A549 (cell line): ENCODE data around the gene C4orf50. TPM values are rescaled to one million over a fixed set of nuclear protein-coding genes. Genes with fewer than 3 reads are reported as not detected.

ENCODE experiments used
- ATAC-seq, 2 experiments: fragments of 200-7000 bp in 1 of 2; fragments of >200 bp in 1 of 2; cut with Nextera tagmentation in 1 of 2; cut with Tn5 transposase in 1 of 2; 3 replicates each; pipeline versions ENCODE4 v1.8.0 to v1.9.1; 2018 to 2020; ENCODE audit warnings: mild to moderate bottlenecking in 1 of 2, moderate library complexity in 1 of 2
- CTCF ChIA-PET: fragments of 300-600 bp; sonication (Branson Sonifier 250); formaldehyde crosslinking; extraction: SDS; loops from one replicate; lab custom pipeline; 2021; ENCODE audit warnings: antibody characterized with exemption, inconsistent platforms; lab: Yijun Ruan, JAX
- POLR2A ChIA-PET: fragments of 350-600 bp; formaldehyde crosslinking; extraction: SDS; loops from one replicate; lab custom pipeline; 2021; ENCODE audit warnings: antibody characterized with exemption, inconsistent platforms; lab: Yijun Ruan, JAX
- DNase-seq, 2 experiments: peaks; one replicate each; pipeline versions ENCODE4 v3.0.0 to v3.0.0-alpha.2; 2011 to 2016; ENCODE audit warnings: low read depth in 1 of 2, low spot score in 1 of 2
- FAIRE-seq: peaks from 2 replicates; lab custom pipeline; 2011; peaks lifted over from hg19 to GRCh38; lab: Jason Lieb, UNC
- H3K27ac ChIP-seq, 2 experiments: fragments of >200 bp; sonication (Bioruptor Twin); formaldehyde crosslinking; 3 replicates each; pipeline ENCODE4 v1.5.1; 2016 to 2017
- H3K4me1 ChIP-seq: fragments of >200 bp; sonication (Bioruptor Twin); formaldehyde crosslinking; 3 replicates; pipeline ENCODE4 v1.6.1; 2016
- H3K4me2 ChIP-seq: fragments of >200 bp; sonication (Bioruptor Twin); formaldehyde crosslinking; 3 replicates; pipeline ENCODE4 v1.6.1; 2016
- H3K4me3 ChIP-seq: fragments of >200 bp; sonication (Bioruptor Twin); formaldehyde crosslinking; 3 replicates; pipeline ENCODE4 v1.5.1; 2016
- H3K9me3 ChIP-seq: fragments of >200 bp; sonication (Bioruptor Twin); formaldehyde crosslinking; 3 replicates; pipeline ENCODE4 v1.6.1; 2016
- BHLHE40 ChIP-seq: IDR thresholded peaks from 2 replicates; pipeline ENCODE4 v1.6.1; 2012; ENCODE audit warnings: low read depth, low read length, inconsistent platforms
- EHMT2 ChIP-seq: fragments of 200-600 bp; sonication (generic); IDR thresholded peaks from 2 replicates; pipeline ENCODE4 v1.6.1; 2016; ENCODE audit warnings: antibody characterized with exemption, low read depth, mild to moderate bottlenecking, moderate library complexity
- FOSL2 ChIP-seq, 2 experiments: fragments of 450-650 bp in 1 of 2; fragments of >200 bp in 1 of 2; sonication (Bioruptor Twin) in 1 of 2; formaldehyde crosslinking; IDR thresholded peaks; 2 replicates each; pipeline versions ENCODE4 v1.5.0 to v1.6.1; 2016 to 2020; ENCODE audit warnings: mild to moderate bottlenecking in 1 of 2, moderate library complexity in 1 of 2
- KDM1A ChIP-seq: fragments of 200-600 bp; sonication (generic); IDR thresholded peaks from 2 replicates; pipeline ENCODE4 v1.6.1; 2016; ENCODE audit warnings: low read depth, mild to moderate bottlenecking
- NPAS2 ChIP-seq: fragments of 250-450 bp; sonication (Bioruptor Pico); IDR thresholded peaks from 2 replicates; pipeline ENCODE4 v1.8.0; 2022; ENCODE audit warnings: mild to moderate bottlenecking, moderate library complexity, borderline replicate concordance
- POLR2AphosphoS2 ChIP-seq: conservative IDR thresholded peaks from 2 replicates; pipeline ENCODE4 v1.6.1; 2012; ENCODE audit warnings: low read length, improper control_type of control experiment, inconsistent platforms
- ZFP36 ChIP-seq: fragments of 450-650 bp; IDR thresholded peaks from 2 replicates; pipeline ENCODE4 v1.6.1; 2014; ENCODE audit warnings: borderline replicate concordance; ENCODE audit not compliant: partially characterized antibody
- ZSCAN20 ChIP-seq: fragments of 250-450 bp; sonication (Bioruptor Pico); IDR thresholded peaks from 2 replicates; pipeline ENCODE4 v1.8.0; 2022; ENCODE audit warnings: mild to moderate bottlenecking, moderate library complexity
- WGBS: methylation state at CpG from one replicate; pipeline ENCODE4 v1.1.6; 2017; ENCODE audit errors: missing lambda C conversion rate; 5-methylcytosine and 5-hydroxymethylcytosine counted together
- polyA plus RNA-seq, 4 experiments: library from polyadenylated mRNA; depleted of rRNA in 3 of 4; stranded (reverse); fragments of >200 nt; fragmentation: RNase III in 1 of 4; extraction: RNeasy Plus Mini Kit Qiagen cat#74134 plus additional on column Dnase treatment in 1 of 4; gene quantifications; 2 replicates in 3 of 4; 3 replicates in 1 of 4; pipeline ENCODE4 v1.2.3, GENCODE V29; 2011 to 2017
- TF ChIP-seq, protein P1 (sequence below): fragments of >200 bp; sonication (Bioruptor Twin); formaldehyde crosslinking; IDR thresholded peaks from 3 replicates; pipeline ENCODE4 v1.6.1; 2016
- TF ChIP-seq, protein P2 (sequence below): fragments of 250-450 bp; sonication (Bioruptor Pico); IDR thresholded peaks from 2 replicates; pipeline ENCODE4 v1.5.0; 2020; ENCODE audit warnings: low read depth, mild to moderate bottlenecking, moderate library complexity
- TF ChIP-seq, protein P3 (sequence below): fragments of 250-450 bp; sonication (Bioruptor Pico); IDR thresholded peaks from 2 replicates; pipeline ENCODE4 v1.5.0; 2021; ENCODE audit warnings: mild to moderate bottlenecking, moderate library complexity, borderline replicate concordance
- TF ChIP-seq, protein P4 (sequence below): IDR thresholded peaks from 2 replicates; pipeline ENCODE4 v1.6.1; 2012

The C4orf50 gene
- polyA plus RNA-seq, 2 of the 4 experiments (the other 2 are of a cell fraction) = not detected

DNA sequence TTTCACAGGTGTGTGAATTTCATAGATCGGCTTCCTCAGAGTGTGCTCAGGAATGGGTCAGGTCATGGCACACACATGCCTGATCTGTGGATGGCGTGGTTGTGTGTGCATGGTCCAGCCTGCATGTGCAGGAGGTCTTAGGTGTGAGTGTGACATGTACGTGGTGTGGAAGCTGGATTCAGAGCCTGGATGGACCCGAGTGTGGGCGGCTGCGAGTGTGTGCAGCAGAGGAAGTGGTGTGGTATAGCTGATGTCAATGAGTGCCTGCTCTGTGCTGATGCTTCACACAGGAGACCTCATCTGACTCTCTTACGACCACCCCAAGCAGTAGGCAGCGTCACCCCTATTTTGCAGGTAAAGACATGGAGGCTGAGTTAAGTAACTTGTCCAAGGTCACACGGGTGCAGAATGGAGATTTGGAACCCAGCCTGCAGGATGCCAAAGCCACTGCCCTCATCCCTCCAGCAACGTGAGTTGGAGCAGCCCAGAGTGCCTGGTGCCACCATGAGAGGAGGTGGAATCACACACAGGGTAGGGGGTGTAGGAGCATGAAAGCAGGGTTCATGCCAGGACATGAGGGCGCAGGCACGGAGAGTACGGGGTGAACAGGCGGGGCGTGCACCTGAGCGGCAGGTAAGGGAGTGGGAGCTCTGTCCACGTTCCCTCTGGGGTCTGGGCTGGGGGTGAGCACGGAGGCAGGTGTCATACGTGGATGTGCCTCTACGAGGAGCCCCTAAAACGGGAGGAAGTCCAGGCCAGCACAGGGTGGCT lies 24.2 kb upstream of the C4orf50 start:
- H3K4me1 ChIP-seq = no peaks in the 10 kb centered on the region
- no peak for TF ChIP-seq FOSL2 (IDR thresholded peaks at IDR 0.05)
- TF ChIP-seq FOSL2 (CRISPR knock-in tag; IDR thresholded peaks at IDR 0.05) = no peak
- no peak for TF ChIP-seq NPAS2 (CRISPR knock-in tag)
- TF ChIP-seq, all 56 proteins: peak for 0
- no peak; a peak in 1 of 6 replicates for ATAC-seq
- no peak for FAIRE-seq
- no peaks in the 10 kb centered on the region for H3K9me3 ChIP-seq
- no peak for DNase-seq
- H3K27ac ChIP-seq = no peak overlapping the region
- 59% methylated on average over 20 of the region's 21 CpGs for WGBS
- H3K4me2 ChIP-seq = no peak overlapping the region
- no peak overlapping the region for H3K4me3 ChIP-seq
- ChIA-PET CTCF (no interaction called here), POLR2A (no interaction called here)

DNA sequence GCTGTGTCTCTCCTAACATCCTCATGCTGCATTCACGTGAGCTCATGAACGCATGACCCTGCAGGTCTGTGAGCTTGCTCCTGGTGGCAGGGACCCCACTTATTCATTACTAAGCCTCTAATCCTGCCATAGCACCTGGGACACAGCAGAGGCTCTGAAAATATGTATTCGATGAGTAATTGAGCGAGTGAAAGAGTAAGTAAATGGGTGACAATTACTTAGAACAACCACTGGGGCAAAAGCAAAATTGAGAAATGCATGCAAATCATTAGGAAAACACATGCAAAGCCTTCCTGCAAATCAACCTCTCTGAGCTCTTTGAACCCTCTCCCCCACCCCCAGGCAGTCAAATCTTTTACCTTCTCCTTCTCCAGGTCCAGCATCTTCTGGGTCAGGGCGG lies 23.6 kb upstream of the C4orf50 start:
- ATAC-seq (no peak), DNase-seq (no peak), FAIRE-seq (no peak)
- Histone ChIP-seq H3K4me2 (no peak overlapping the region), H3K4me3 (no peak overlapping the region), H3K27ac (no peak overlapping the region), H3K4me1 (no peaks in the 10 kb centered on the region), H3K9me3 (no peaks in the 10 kb centered on the region)
- TF ChIP-seq FOSL2 (IDR thresholded peaks at IDR 0.05) (no peak), FOSL2 (CRISPR knock-in tag; IDR thresholded peaks at IDR 0.05) (no peak), ZFP36 (no peak), ZSCAN20 (CRISPR knock-in tag) (no peak), EHMT2 (no peak), KDM1A (no peak)
- TF ChIP-seq, protein P1, sequence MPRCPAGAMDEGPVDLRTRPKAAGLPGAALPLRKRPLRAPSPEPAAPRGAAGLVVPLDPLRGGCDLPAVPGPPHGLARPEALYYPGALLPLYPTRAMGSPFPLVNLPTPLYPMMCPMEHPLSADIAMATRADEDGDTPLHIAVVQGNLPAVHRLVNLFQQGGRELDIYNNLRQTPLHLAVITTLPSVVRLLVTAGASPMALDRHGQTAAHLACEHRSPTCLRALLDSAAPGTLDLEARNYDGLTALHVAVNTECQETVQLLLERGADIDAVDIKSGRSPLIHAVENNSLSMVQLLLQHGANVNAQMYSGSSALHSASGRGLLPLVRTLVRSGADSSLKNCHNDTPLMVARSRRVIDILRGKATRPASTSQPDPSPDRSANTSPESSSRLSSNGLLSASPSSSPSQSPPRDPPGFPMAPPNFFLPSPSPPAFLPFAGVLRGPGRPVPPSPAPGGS = no peak
- TF ChIP-seq, protein P2, sequence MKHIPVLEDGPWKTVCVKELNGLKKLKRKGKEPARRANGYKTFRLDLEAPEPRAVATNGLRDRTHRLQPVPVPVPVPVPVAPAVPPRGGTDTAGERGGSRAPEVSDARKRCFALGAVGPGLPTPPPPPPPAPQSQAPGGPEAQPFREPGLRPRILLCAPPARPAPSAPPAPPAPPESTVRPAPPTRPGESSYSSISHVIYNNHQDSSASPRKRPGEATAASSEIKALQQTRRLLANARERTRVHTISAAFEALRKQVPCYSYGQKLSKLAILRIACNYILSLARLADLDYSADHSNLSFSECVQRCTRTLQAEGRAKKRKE = no peak
- TF ChIP-seq, protein P3, sequence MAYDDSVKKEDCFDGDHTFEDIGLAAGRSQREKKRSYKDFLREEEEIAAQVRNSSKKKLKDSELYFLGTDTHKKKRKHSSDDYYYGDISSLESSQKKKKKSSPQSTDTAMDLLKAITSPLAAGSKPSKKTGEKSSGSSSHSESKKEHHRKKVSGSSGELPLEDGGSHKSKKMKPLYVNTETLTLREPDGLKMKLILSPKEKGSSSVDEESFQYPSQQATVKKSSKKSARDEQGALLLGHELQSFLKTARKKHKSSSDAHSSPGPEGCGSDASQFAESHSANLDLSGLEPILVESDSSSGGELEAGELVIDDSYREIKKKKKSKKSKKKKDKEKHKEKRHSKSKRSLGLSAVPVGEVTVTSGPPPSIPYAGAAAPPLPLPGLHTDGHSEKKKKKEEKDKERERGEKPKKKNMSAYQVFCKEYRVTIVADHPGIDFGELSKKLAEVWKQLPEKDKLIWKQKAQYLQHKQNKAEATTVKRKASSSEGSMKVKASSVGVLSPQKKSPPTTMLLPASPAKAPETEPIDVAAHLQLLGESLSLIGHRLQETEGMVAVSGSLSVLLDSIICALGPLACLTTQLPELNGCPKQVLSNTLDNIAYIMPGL (CRISPR knock-in tag) = no peak
- 59% methylated on average over 5 of the region's 5 CpGs for WGBS
- CTCF ChIA-PET = no interaction called here
- POLR2A ChIA-PET = no interaction called here

DNA sequence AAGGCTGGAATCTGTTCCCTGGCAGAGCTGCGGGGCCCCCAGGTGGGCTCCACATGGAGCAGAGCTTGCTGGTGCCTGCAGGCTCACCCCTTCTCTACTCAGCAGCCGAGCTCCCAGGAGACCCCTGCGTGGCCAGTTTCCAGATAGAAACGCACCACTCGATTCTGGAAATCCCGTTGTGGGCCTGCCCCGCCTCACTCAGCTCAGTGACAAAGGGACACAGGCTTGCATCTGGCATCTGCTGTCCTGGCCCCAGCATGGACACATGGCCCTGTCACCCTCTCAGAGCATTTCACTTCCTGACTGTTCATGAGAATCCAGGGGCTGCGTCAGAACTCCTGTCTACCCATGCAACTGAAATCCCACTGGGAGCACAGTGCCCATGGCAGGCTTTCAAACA lies 20.5 kb upstream of the C4orf50 start:
- WGBS = 47% methylated on average over 4 of the region's 8 CpGs
- POLR2A ChIA-PET = no interaction called here
- ATAC-seq = no peak
- Histone ChIP-seq H3K27ac (no peak overlapping the region), H3K4me3 (no peak overlapping the region), H3K9me3 (no peaks in the 10 kb centered on the region), H3K4me1 (no peaks in the 10 kb centered on the region), H3K4me2 (no peak overlapping the region)
- CTCF ChIA-PET = no interaction called here
- TF ChIP-seq BHLHE40 = no peak
- TF ChIP-seq NPAS2 (CRISPR knock-in tag) = no peak
- TF ChIP-seq POLR2AphosphoS2 = no peak
- TF ChIP-seq, protein P4, sequence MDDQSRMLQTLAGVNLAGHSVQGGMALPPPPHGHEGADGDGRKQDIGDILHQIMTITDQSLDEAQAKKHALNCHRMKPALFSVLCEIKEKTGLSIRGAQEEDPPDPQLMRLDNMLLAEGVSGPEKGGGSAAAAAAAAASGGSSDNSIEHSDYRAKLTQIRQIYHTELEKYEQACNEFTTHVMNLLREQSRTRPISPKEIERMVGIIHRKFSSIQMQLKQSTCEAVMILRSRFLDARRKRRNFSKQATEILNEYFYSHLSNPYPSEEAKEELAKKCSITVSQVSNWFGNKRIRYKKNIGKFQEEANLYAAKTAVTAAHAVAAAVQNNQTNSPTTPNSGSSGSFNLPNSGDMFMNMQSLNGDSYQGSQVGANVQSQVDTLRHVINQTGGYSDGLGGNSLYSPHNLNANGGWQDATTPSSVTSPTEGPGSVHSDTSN = no peak
- TF ChIP-seq KDM1A = no peak
- FAIRE-seq = no peak
- no peak for DNase-seq
